K562 (cell line): ENCODE data around the gene TPX2. TPM values are rescaled to one million over a fixed set of nuclear protein-coding genes. Genes with fewer than 3 reads are reported as not detected.

Experiments
- ARID3B ChIP-seq: fragments of 250-450 bp; sonication (Bioruptor Pico); IDR thresholded peaks from 2 replicates; pipeline ENCODE4 v1.4.0; 2020; ENCODE audit warnings: borderline replicate concordance
- CAMTA2 ChIP-seq: fragments of 250-450 bp; sonication (Bioruptor Pico); conservative IDR thresholded peaks from 2 replicates; pipeline ENCODE4 v1.5.1; 2022
- E2F4 ChIP-seq: sonication (generic); formaldehyde crosslinking; IDR thresholded peaks from 2 replicates; pipeline ENCODE4 v1.8.0; 2022; ENCODE audit warnings: mild to moderate bottlenecking, low read depth, missing genetic modification reagents
- FOXP4 ChIP-seq: sonication (generic); formaldehyde crosslinking; IDR thresholded peaks from 2 replicates; pipeline ENCODE4 v1.8.0; 2022; ENCODE audit warnings: mild to moderate bottlenecking, missing genetic modification reagents, borderline replicate concordance
- GTF2E2 ChIP-seq: fragments of 200-800 bp; sonication (Bioruptor generic); IDR thresholded peaks from 2 replicates; pipeline ENCODE4 v1.6.1; 2016; ENCODE audit warnings: missing genetic modification characterization, missing compliant biosample characterization
- HDAC1 ChIP-seq, 2 experiments: fragments of 450-650 bp; IDR thresholded peaks; 2 replicates each; pipeline ENCODE4 v1.6.1; 2016 to 2017; ENCODE audit warnings: inconsistent platforms in 1 of 2, mild to moderate bottlenecking in 1 of 2, moderate library complexity in 1 of 2
- IRF2 ChIP-seq: sonication (generic); formaldehyde crosslinking; IDR thresholded peaks from 2 replicates; pipeline ENCODE4 v1.8.1; 2022; ENCODE audit warnings: mild to moderate bottlenecking, missing genetic modification reagents
- JUND ChIP-seq, 2 experiments: IDR thresholded peaks; 2 replicates in 1 of 2; 3 replicates in 1 of 2; pipeline ENCODE4 v1.6.1; 2011; ENCODE audit warnings: borderline replicate concordance in 2 of 2, low read depth in 2 of 2, low read length in 2 of 2, improper control_type of control experiment in 1 of 2, missing biosample characterization in 1 of 2, missing genetic modification characterization in 1 of 2, missing genetic modification reagents in 1 of 2
- NR2C2 ChIP-seq, 2 experiments: fragments of 200-800 bp in 1 of 2; sonication (Bioruptor generic) in 1 of 2; sonication (generic) in 1 of 2; formaldehyde crosslinking in 1 of 2; IDR thresholded peaks; 2 replicates each; pipeline versions ENCODE4 v1.6.1 to v1.8.0; 2016 to 2022; ENCODE audit warnings: mild to moderate bottlenecking in 1 of 2, missing compliant biosample characterization in 1 of 2, missing genetic modification characterization in 1 of 2, missing genetic modification reagents in 1 of 2
- RBM15 ChIP-seq: fragments of 200-400 bp; formaldehyde crosslinking; IDR thresholded peaks from 2 replicates; pipeline ENCODE4 v1.6.1; 2018; ENCODE audit warnings: mild to moderate bottlenecking, low read length, moderate library complexity; ENCODE audit not compliant: insufficient read depth
- RBM17 ChIP-seq: fragments of 200-400 bp; formaldehyde crosslinking; IDR thresholded peaks from 2 replicates; pipeline ENCODE4 v1.6.1; 2017; ENCODE audit warnings: low read depth, mild to moderate bottlenecking, low read length, borderline replicate concordance
- RBM25 ChIP-seq: fragments of 200-400 bp; formaldehyde crosslinking; IDR thresholded peaks from 2 replicates; pipeline ENCODE4 v1.6.1; 2018; ENCODE audit warnings: low read length, low read depth, moderate library complexity; ENCODE audit not compliant: severe bottlenecking
- RUNX1 ChIP-seq: sonication (generic); IDR thresholded peaks from 2 replicates; pipeline ENCODE4 v1.6.1; 2016; ENCODE audit warnings: antibody characterized with exemption, low read depth
- TBP ChIP-seq: optimal IDR thresholded peaks from 2 replicates; pipeline ENCODE3; 2011; ENCODE audit warnings: low read depth, low read length, improper control_type of control experiment
- UBTF ChIP-seq, 2 experiments: IDR thresholded peaks; 2 replicates each; pipeline ENCODE4 v1.6.1; 2012; ENCODE audit warnings: improper control_type of control experiment in 2 of 2, low read depth in 2 of 2, low read length in 2 of 2, borderline replicate concordance in 1 of 2
- ZFPM2 ChIP-seq: fragments of 250-450 bp; sonication (Bioruptor Pico); IDR thresholded peaks from 2 replicates; pipeline ENCODE4 v1.5.1; 2022; ENCODE audit warnings: mild to moderate bottlenecking
- ZKSCAN8 ChIP-seq: fragments of 200-800 bp; sonication (Bioruptor generic); IDR thresholded peaks from 2 replicates; pipeline ENCODE4 v1.6.1; 2016; ENCODE audit warnings: missing genetic modification characterization, missing compliant biosample characterization
- ZNF354B ChIP-seq: fragments of 250-450 bp; sonication (Bioruptor Pico); IDR thresholded peaks from 2 replicates; pipeline ENCODE4 v1.4.0; 2020
- ZNF766 ChIP-seq: fragments of 200-800 bp; sonication (Bioruptor generic); conservative IDR thresholded peaks from 2 replicates; pipeline ENCODE4 v1.6.1; 2016; ENCODE audit warnings: missing genetic modification characterization, missing compliant biosample characterization
- polyA plus RNA-seq, 8 experiments: library from polyadenylated mRNA; depleted of rRNA in 4 of 8; stranded (reverse) in 5 of 8; unstranded in 3 of 8; fragments of >200 nt; fragmentation: Nextera tagmentation in 2 of 8; fragmentation: Illumina TruSeq in 1 of 8; extraction: Ambion mirVana in 2 of 8; extraction: Trizol in 1 of 8; gene quantifications; 2 replicates each; pipeline versions ENCODE4 v1.2.1 to v1.2.3, GENCODE V29; 2011 to 2014; ENCODE audit warnings: inconsistent platforms in 1 of 8, missing spikeins in 1 of 8
- total RNA-seq, 7 experiments: library from RNA; depleted of rRNA in 6 of 7; stranded (reverse); fragments of >200 nt in 6 of 7; fragmentation: Illumina TruSeq in 2 of 7; extraction: Trizol in 2 of 7; gene quantifications; 2 replicates each; pipeline versions ENCODE4 v1.2.1 to v1.2.3, GENCODE V29; 2011 to 2021; ENCODE audit warnings: low replicate concordance in 1 of 7

The TPX2 gene
- total and polyA plus RNA-seq, 9 of the 15 experiments (the other 6 are each of a cell fraction or from before 2014, with no cell fraction given): 48.0 to 241 (median 133) TPM

GRCh38 chr20:31738729-31739549 lies at the start of gene TPX2 (continued):
- TF ChIP-seq E2F4 (peak; percentile 92), GTF2E2 (tag) (peak; percentile 54; the same call in 1 of the 2 replicates), IRF2 (CRISPR knock-in tag) (no peak), ZKSCAN8 (no peak), FOXP4 (CRISPR knock-in tag) (no peak), TBP (peak; percentile 86), UBTF (IDR thresholded peaks at IDR 0.05; ENCODE audit: borderline replicate concordance in 1 of 2, low read depth in 2 of 2, low read length in 2 of 2) (peak; percentile 89 to 94; a peak in 3 of 4 replicates), ZNF766 (no peak), RUNX1 (no peak), ARID3B (CRISPR knock-in tag) (no peak), NR2C2 (CRISPR knock-in tag; IDR thresholded peaks at IDR 0.05) (no peak; the same call in 1 of the 2 replicates), NR2C2 (tag; IDR thresholded peaks at IDR 0.05) (peak; percentile 77; the same call in 1 of the 2 replicates), RBM17 (no peak), JUND (IDR thresholded peaks at IDR 0.05; ENCODE audit: borderline replicate concordance, low read depth, low read length) (no peak), JUND (tag; IDR thresholded peaks at IDR 0.05; ENCODE audit: borderline replicate concordance, low read depth, low read length) (no peak; the same call in 2 of the 3 replicates), RBM25 (peak; percentile 90), RBM15 (no peak), ZFPM2 (CRISPR knock-in tag) (no peak), HDAC1 (IDR thresholded peaks at IDR 0.05) (peak in 1 of 2 experiments; percentile 94; a peak in 2 of 4 replicates), CAMTA2 (CRISPR knock-in tag) (no peak), ZNF354B (CRISPR knock-in tag) (no peak)
